ENCODE results near the gene RELB. TPM values are rescaled to one million over a fixed set of nuclear protein-coding genes. Genes with fewer than 3 reads are reported as not detected.
"Not testable (repeated sequence)": the region's sequence is repeated elsewhere in the genome, so short reads cannot be mapped to it uniquely, and the experiment has no call there.

RELB gene
- total RNA-seq, 1 donor from 2014 or later: 17.5 TPM

DNA sequence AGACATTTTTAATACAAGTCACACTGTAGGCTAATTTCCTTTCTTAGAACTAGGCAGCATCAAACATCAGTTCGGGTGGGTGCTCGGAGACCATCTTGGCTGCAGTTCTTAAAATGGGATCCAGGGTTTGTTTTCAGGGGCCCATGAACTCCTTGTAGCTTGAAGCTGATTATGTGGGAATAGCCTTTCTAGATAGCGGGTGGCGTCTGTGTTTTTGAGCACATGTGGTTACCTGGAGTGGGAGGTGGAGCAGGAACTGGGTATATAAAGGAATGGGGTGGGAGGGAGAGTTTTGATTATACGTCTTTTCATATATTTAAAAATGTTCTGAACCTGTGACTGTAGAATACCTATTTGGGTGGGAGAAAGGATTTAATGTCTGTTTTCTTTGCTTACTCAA lies 33.1 kb upstream of the RELB start:
- Histone ChIP-seq H3K27me3 (no peaks in the 10 kb centered on the region), H3K4me3 (no peak overlapping the region), H3K9me3 (no peaks in the 10 kb centered on the region), H3K36me3 (peaks cover 59% of the 10 kb centered on the region), H3K27ac (no peak overlapping the region), H3K4me1 (no peaks in the 10 kb centered on the region)
- TF ChIP-seq, protein P1, sequence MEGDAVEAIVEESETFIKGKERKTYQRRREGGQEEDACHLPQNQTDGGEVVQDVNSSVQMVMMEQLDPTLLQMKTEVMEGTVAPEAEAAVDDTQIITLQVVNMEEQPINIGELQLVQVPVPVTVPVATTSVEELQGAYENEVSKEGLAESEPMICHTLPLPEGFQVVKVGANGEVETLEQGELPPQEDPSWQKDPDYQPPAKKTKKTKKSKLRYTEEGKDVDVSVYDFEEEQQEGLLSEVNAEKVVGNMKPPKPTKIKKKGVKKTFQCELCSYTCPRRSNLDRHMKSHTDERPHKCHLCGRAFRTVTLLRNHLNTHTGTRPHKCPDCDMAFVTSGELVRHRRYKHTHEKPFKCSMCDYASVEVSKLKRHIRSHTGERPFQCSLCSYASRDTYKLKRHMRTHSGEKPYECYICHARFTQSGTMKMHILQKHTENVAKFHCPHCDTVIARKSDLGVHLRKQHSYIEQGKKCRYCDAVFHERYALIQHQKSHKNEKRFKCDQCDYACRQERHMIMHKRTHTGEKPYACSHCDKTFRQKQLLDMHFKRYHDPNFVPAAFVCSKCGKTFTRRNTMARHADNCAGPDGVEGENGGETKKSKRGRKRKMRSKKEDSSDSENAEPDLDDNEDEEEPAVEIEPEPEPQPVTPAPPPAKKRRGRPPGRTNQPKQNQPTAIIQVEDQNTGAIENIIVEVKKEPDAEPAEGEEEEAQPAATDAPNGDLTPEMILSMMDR (IDR thresholded peaks at IDR 0.05): no peak
- intact Hi-C loops (cut with DNase I): no loop called here
- ATAC-seq (no peak), DNase-seq (no peak)

DNA sequence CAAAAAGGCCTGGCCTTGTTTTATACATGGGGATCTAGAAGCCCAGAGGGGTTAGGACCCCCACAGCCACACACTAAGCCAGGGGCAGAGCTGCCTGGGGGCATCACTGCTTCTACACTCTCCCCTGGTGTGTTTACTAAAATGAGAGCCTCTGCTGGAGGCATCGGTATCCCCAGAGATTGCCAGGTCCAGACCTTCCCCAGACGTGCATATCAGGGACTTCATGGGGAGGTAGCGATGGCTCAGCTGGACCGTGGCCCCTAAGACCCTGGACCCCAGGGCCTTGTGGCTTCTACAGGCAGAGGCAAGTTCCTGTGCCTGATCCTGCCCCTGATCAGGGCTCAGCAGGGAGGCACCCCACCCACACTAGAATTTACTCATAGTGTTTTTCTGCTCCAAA lies 32.6 kb upstream of the RELB start:
- peaks cover 60% of the 10 kb centered on the region for H3K36me3 ChIP-seq
- TF ChIP-seq, protein P1 (IDR thresholded peaks at IDR 0.05): no peak
- H3K4me1 ChIP-seq: no peaks in the 10 kb centered on the region
- intact Hi-C loops (cut with DNase I): no loop called here
- no peak for ATAC-seq
- no peak overlapping the region for H3K27ac ChIP-seq
- DNase-seq: no peak
- H3K4me3 ChIP-seq: no peak overlapping the region
- H3K9me3 ChIP-seq: no peaks in the 10 kb centered on the region
- H3K27me3 ChIP-seq: no peaks in the 10 kb centered on the region

GRCh38 chr19:44969437-44969836 lies 31.8 kb upstream of the RELB start:
- intact Hi-C loops (cut with DNase I): no loop called here
- no peaks in the 10 kb centered on the region for H3K4me1 ChIP-seq
- TF ChIP-seq, protein P1 (IDR thresholded peaks at IDR 0.05): no peak
- no peak overlapping the region for H3K4me3 ChIP-seq
- H3K27me3 ChIP-seq: no peaks in the 10 kb centered on the region
- H3K27ac ChIP-seq: no peak overlapping the region
- ATAC-seq: no peak
- peaks cover 61% of the 10 kb centered on the region for H3K36me3 ChIP-seq
- H3K9me3 ChIP-seq: no peaks in the 10 kb centered on the region
- no peak for DNase-seq

- DNase-seq; H3K9me3 ChIP-seq; H3K27me3 ChIP-seq; ATAC-seq; H3K27ac ChIP-seq; intact Hi-C loops (cut with DNase I); H3K4me3 ChIP-seq; H3K4me1 ChIP-seq: not testable (repeated sequence)
- H3K36me3 ChIP-seq: peaks cover 67% of the 10 kb centered on the region
Measured at GRCh38 chr19:44971451-44971850, 29.8 kb upstream of the RELB start.

GRCh38 chr19:44972802-44973201 lies 28.5 kb upstream of the RELB start:
- no peak overlapping the region for H3K4me3 ChIP-seq
- TF ChIP-seq, protein P1 (IDR thresholded peaks at IDR 0.05): no peak
- H3K27ac ChIP-seq: no peak overlapping the region
- ATAC-seq: no peak
- H3K36me3 ChIP-seq: peaks cover 71% of the 10 kb centered on the region
- no peaks in the 10 kb centered on the region for H3K4me1 ChIP-seq
- no peaks in the 10 kb centered on the region for H3K9me3 ChIP-seq
- intact Hi-C loops (cut with DNase I): no loop called here
- no peak for DNase-seq
- H3K27me3 ChIP-seq: no peaks in the 10 kb centered on the region

GRCh38 chr19:44973982-44974735 lies 27.1 kb upstream of the RELB start:
- Histone ChIP-seq H3K27ac (no peak overlapping the region), H3K4me1 (no peaks in the 10 kb centered on the region), H3K4me3 (no peak overlapping the region), H3K9me3 (no peaks in the 10 kb centered on the region), H3K36me3 (peaks cover 71% of the 10 kb centered on the region), H3K27me3 (no peaks in the 10 kb centered on the region)
- intact Hi-C loops (cut with DNase I): no loop called here
- DNase-seq (no peak), ATAC-seq (no peak)
- TF ChIP-seq, protein P1 (IDR thresholded peaks at IDR 0.05): no peak

Measured in upper lobe of right lung (tissue), 1 donor.